Smooth muscle cell (in vitro differentiated cells): ENCODE measurements around the gene TSHZ1. TPM values are rescaled to one million over a fixed set of nuclear protein-coding genes. Genes with fewer than 3 reads are reported as not detected.

Experiments
- DNase-seq: peaks from one replicate; lab custom pipeline; 2025; ENCODE audit not compliant: unreplicated experiment; lab: John Stamatoyannopoulos, UW
- H2AFZ ChIP-seq: fragments of 200-600 bp; sonication (generic); 2 replicates; pipeline ENCODE4 v1.6.0; 2016; ENCODE audit warnings: antibody characterized with exemption, low read depth, mild to moderate bottlenecking
- H3F3A ChIP-seq: fragments of 200-600 bp; sonication (generic); 2 replicates; pipeline ENCODE4 v1.6.0; 2017; ENCODE audit warnings: antibody characterized with exemption, low read depth
- H3K27ac ChIP-seq: fragments of 200-600 bp; sonication (generic); 2 replicates; pipeline ENCODE4 v1.5.1; 2016; ENCODE audit warnings: low read depth, mild to moderate bottlenecking
- H3K27me3 ChIP-seq: fragments of 200-600 bp; sonication (generic); 2 replicates; pipeline ENCODE4 v1.6.1; 2016; ENCODE audit warnings: low read depth, mild to moderate bottlenecking
- H3K36me3 ChIP-seq: fragments of 200-600 bp; sonication (generic); 2 replicates; pipeline ENCODE4 v1.5.1; 2016; ENCODE audit warnings: low read depth
- H3K4me1 ChIP-seq: fragments of 200-600 bp; sonication (generic); 2 replicates; pipeline ENCODE4 v1.5.1; 2016; ENCODE audit warnings: low read depth
- H3K4me2 ChIP-seq: fragments of 200-600 bp; sonication (generic); 2 replicates; pipeline ENCODE4 v1.6.0; 2016; ENCODE audit warnings: mild to moderate bottlenecking
- H3K4me3 ChIP-seq: fragments of 200-600 bp; sonication (generic); 2 replicates; pipeline ENCODE4 v1.5.1; 2016; ENCODE audit warnings: mild to moderate bottlenecking
- H3K79me2 ChIP-seq: fragments of 200-600 bp; sonication (generic); 2 replicates; pipeline ENCODE4 v1.6.0; 2016; ENCODE audit warnings: low read depth, mild to moderate bottlenecking
- H3K9ac ChIP-seq: fragments of 200-600 bp; sonication (generic); 2 replicates; pipeline ENCODE4 v1.6.0; 2016; ENCODE audit warnings: low read depth
- H3K9me3 ChIP-seq: fragments of 200-600 bp; sonication (generic); replicated peaks from 2 replicates; pipeline ENCODE4 v1.5.1; 2016; ENCODE audit warnings: low read depth
- H4K20me1 ChIP-seq: fragments of 200-600 bp; sonication (generic); 2 replicates; pipeline ENCODE4 v1.6.0; 2016; ENCODE audit warnings: low read depth
- WGBS: methylation state at CpG from one replicate; pipeline ENCODE4 v1.1.7; 2016; ENCODE audit warnings: low lambda C conversion rate; 5-methylcytosine and 5-hydroxymethylcytosine counted together
- polyA plus RNA-seq: library from polyadenylated mRNA; unstranded; fragments of >200 nt; fragmentation: Nextera tagmentation; extraction: Ambion mirVana; gene quantifications from 2 replicates; pipeline ENCODE4 v1.2.1, GENCODE V29; 2016
- total RNA-seq: library from RNA; depleted of rRNA; stranded (reverse); fragments of >200 nt; gene quantifications from 2 replicates; pipeline ENCODE4 v1.2.3, GENCODE V29; 2014
- TF ChIP-seq, protein P1 (sequence below): fragments of 200-600 bp; sonication (generic); IDR thresholded peaks from 2 replicates; pipeline ENCODE4 v1.5.1; 2017; ENCODE audit warnings: borderline replicate concordance, mild to moderate bottlenecking, antibody characterized with exemption; ENCODE audit not compliant: insufficient read depth, poor library complexity, severe bottlenecking

Gene TSHZ1
- total and polyA plus RNA-seq, 2 experiments from 2014 or later = 21.3 to 26.1 TPM

DNA sequence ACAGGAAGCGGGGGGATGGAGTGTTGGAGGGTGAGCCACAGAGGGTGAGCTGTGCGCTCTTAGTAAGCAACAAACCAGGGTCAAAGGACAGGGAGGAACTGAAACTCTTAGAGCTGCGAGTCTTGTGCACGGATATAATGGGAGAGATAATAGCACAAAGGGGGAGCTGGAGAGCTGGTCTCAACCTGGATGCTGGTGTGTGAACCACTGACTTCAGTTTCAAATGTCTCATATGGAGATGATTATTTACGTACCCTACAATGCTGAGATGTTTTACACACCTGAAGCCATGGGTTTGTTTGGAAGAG is 37.5 kb upstream of the TSHZ1 start:
- no peak overlapping the region for H3K27ac ChIP-seq
- DNase-seq = no peak
- no peaks in the 10 kb centered on the region for H3K9me3 ChIP-seq
- H3K4me1 ChIP-seq = no peaks in the 10 kb centered on the region
- no peaks in the 10 kb centered on the region for H3K36me3 ChIP-seq
- H3K4me3 ChIP-seq = no peak overlapping the region
- H2AFZ ChIP-seq = no peak overlapping the region
- H3F3A ChIP-seq = no peaks in the 10 kb centered on the region
- no peak overlapping the region for H3K4me2 ChIP-seq
- H4K20me1 ChIP-seq = no peaks in the 10 kb centered on the region
- no peaks in the 10 kb centered on the region for H3K79me2 ChIP-seq
- TF ChIP-seq, protein P1, sequence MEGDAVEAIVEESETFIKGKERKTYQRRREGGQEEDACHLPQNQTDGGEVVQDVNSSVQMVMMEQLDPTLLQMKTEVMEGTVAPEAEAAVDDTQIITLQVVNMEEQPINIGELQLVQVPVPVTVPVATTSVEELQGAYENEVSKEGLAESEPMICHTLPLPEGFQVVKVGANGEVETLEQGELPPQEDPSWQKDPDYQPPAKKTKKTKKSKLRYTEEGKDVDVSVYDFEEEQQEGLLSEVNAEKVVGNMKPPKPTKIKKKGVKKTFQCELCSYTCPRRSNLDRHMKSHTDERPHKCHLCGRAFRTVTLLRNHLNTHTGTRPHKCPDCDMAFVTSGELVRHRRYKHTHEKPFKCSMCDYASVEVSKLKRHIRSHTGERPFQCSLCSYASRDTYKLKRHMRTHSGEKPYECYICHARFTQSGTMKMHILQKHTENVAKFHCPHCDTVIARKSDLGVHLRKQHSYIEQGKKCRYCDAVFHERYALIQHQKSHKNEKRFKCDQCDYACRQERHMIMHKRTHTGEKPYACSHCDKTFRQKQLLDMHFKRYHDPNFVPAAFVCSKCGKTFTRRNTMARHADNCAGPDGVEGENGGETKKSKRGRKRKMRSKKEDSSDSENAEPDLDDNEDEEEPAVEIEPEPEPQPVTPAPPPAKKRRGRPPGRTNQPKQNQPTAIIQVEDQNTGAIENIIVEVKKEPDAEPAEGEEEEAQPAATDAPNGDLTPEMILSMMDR = no peak
- H3K9ac ChIP-seq = no peak overlapping the region
- WGBS = 61% methylated on average over 5 of the region's 5 CpGs
- H3K27me3 ChIP-seq = no peaks in the 10 kb centered on the region

DNA sequence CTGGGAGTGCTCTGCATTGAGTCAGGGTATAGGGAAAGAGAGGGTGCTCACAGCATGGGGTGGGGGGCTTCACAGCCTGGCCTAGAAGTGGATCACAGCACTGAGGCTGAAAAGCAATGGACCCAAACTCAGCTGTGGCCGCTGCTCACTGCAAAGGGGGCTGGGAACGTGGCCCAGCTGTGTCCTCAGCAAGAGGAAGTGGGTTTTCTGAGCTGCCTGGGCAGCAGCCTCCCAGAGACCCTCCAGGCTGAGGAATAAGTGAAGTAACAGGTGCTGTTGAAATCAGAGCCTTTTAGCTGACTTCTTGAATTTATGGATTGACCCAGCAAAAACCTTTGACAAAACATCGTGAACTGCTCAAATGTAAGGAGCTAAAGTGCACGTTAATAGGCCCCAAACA is 36.9 kb upstream of the TSHZ1 start:
- Histone ChIP-seq H3K4me2 (no peak overlapping the region), H2AFZ (no peak overlapping the region), H4K20me1 (no peaks in the 10 kb centered on the region), H3K4me1 (no peaks in the 10 kb centered on the region), H3K27ac (no peak overlapping the region), H3K36me3 (no peaks in the 10 kb centered on the region), H3K9ac (no peak overlapping the region), H3K4me3 (no peak overlapping the region), H3K27me3 (no peaks in the 10 kb centered on the region), H3K79me2 (no peaks in the 10 kb centered on the region), H3F3A (no peaks in the 10 kb centered on the region), H3K9me3 (no peaks in the 10 kb centered on the region)
- TF ChIP-seq, protein P1 = no peak
- no peak for DNase-seq
- 91% methylated on average over 4 of the region's 4 CpGs for WGBS

DNA sequence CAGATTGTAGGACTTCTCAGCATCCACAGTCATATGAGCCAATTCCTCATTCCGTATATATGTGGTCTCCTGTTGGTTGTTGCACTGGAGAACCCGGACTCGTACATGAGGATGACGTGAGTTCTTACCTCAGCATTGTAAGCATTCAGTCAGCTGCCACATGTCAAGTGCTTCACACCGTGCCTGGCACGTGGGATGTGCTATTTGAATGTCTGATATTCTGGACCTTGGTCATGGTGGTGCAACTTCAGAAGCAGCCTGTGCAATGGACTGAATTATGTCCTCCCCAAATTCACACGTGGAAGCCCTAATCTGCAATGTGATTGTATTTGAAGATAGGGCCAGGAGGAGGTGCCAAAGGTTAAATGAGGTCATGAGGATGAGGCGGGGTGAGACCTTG is 33.7 kb upstream of the TSHZ1 start:
- no peak overlapping the region for H3K4me2 ChIP-seq
- no peaks in the 10 kb centered on the region for H3K27me3 ChIP-seq
- H4K20me1 ChIP-seq = no peaks in the 10 kb centered on the region
- DNase-seq = no peak
- no peaks in the 10 kb centered on the region for H3K36me3 ChIP-seq
- H3K79me2 ChIP-seq = no peaks in the 10 kb centered on the region
- no peaks in the 10 kb centered on the region for H3K4me1 ChIP-seq
- 89% methylated on average over 8 of the region's 8 CpGs for WGBS
- no peak overlapping the region for H3K9ac ChIP-seq
- no peaks in the 10 kb centered on the region for H3K9me3 ChIP-seq
- H3K4me3 ChIP-seq = no peak overlapping the region
- H2AFZ ChIP-seq = no peak overlapping the region
- no peaks in the 10 kb centered on the region for H3F3A ChIP-seq
- H3K27ac ChIP-seq = no peak overlapping the region
- TF ChIP-seq, protein P1 = no peak

DNA sequence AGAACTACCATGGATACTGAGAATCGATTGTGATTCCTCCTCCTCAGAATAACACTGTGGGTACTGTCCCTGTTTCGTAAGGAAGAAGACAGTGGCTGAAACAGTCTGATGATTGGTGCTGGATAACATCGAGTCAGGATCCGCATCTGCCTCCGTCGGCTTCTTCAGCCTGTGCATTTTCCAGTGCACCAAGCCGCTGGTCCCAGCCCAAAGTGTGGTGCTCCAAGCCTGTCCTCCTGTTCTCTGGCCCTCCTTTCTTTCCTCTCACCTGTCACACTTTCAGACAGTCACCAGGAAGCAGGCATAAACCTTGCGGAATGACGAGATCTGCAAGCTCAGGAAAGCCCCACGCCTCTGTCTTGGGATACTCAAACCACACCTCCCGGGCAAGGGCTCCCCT is 32.2 kb upstream of the TSHZ1 start:
- no peak overlapping the region for H3K9ac ChIP-seq
- TF ChIP-seq, protein P1 = no peak
- WGBS = 90% methylated on average over 11 of the region's 11 CpGs
- no peak overlapping the region for H3K4me2 ChIP-seq
- H3K36me3 ChIP-seq = no peaks in the 10 kb centered on the region
- H3K9me3 ChIP-seq = no peaks in the 10 kb centered on the region
- no peak for DNase-seq
- no peak overlapping the region for H2AFZ ChIP-seq
- H3K4me3 ChIP-seq = no peak overlapping the region
- no peaks in the 10 kb centered on the region for H4K20me1 ChIP-seq
- no peaks in the 10 kb centered on the region for H3K27me3 ChIP-seq
- no peaks in the 10 kb centered on the region for H3K4me1 ChIP-seq
- no peak overlapping the region for H3K27ac ChIP-seq
- H3F3A ChIP-seq = no peaks in the 10 kb centered on the region
- no peaks in the 10 kb centered on the region for H3K79me2 ChIP-seq
